WTC11 (cell line): ENCODE results near the gene MAN1A2.

Experiments used
- ATF1 ChIP-seq: sonication (generic); formaldehyde crosslinking; IDR thresholded peaks from 2 replicates; pipeline ENCODE4 v1.8.1; 2023; ENCODE audit warnings: mild to moderate bottlenecking, moderate library complexity, missing genetic modification reagents
- ATF2 ChIP-seq: sonication (generic); formaldehyde crosslinking; IDR thresholded peaks from 2 replicates; pipeline ENCODE4 v1.8.1; 2022; ENCODE audit warnings: low read depth, missing genetic modification reagents, borderline replicate concordance
- CTCF ChIP-seq: fragments of 200-600 bp; IDR thresholded peaks from 2 replicates; pipeline ENCODE4 v1.8.0; 2022; ENCODE audit warnings: antibody characterized with exemption
- E2F1 ChIP-seq: sonication (generic); formaldehyde crosslinking; IDR thresholded peaks from 2 replicates; pipeline ENCODE4 v1.8.0; 2022; ENCODE audit warnings: mild to moderate bottlenecking, missing genetic modification reagents
- FOXJ3 ChIP-seq: sonication (generic); formaldehyde crosslinking; IDR thresholded peaks from 2 replicates; pipeline ENCODE4 v1.9.0; 2021; ENCODE audit warnings: missing genetic modification reagents, mild to moderate bottlenecking, borderline replicate concordance
- MAX ChIP-seq: sonication (generic); formaldehyde crosslinking; IDR thresholded peaks from 2 replicates; pipeline ENCODE4 v1.8.0; 2022; ENCODE audit warnings: mild to moderate bottlenecking, missing genetic modification reagents
- ZBTB21 ChIP-seq: sonication (generic); formaldehyde crosslinking; IDR thresholded peaks from 2 replicates; pipeline ENCODE4 v1.8.1; 2023; ENCODE audit warnings: mild to moderate bottlenecking, missing genetic modification reagents, borderline replicate concordance
- ZNF138 ChIP-seq: sonication (generic); formaldehyde crosslinking; conservative IDR thresholded peaks from 2 replicates; pipeline ENCODE4 v1.8.1; 2022; ENCODE audit warnings: mild to moderate bottlenecking, moderate library complexity, missing genetic modification reagents

- TF ChIP-seq CTCF (no peak), ZNF138 (no peak), ATF1 (CRISPR knock-in tag) (no peak), FOXJ3 (CRISPR knock-in tag) (no peak), ZBTB21 (CRISPR knock-in tag) (no peak), MAX (no peak), ATF2 (CRISPR knock-in tag) (no peak), E2F1 (CRISPR knock-in tag) (no peak)
Observed at GRCh38 chr1:117559139-117559538, 191.9 kb downstream of the MAN1A2 start.
